ENCODE data around the gene TRIO.

DNA sequence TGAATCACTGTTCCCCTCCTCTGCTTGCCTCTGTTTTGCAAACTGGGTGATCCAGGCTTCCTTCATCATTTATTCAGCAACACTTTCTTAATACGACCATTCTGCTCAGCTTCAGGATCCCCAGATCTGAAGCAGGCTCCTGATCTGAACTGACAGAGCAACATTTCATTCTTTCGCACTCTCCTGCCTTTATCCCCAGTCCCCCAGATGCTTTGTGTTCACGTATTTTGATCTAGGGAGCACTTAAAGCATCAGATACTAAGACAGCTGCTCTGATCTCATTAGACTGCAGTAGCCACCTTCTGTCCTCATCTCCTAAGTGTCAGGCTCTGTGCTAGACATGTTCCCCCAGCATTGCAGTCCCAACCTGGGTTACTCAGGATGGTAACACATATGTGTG is 158.0 kb downstream of the TRIO start:
- TF ChIP-seq POLR2A (IDR thresholded peaks at IDR 0.05) (no peak), POLR2AphosphoS5 (IDR thresholded peaks at IDR 0.05) (no peak)

All from upper lobe of left lung (tissue), 4 donors.